Neural crest cell (in vitro differentiated cells): ENCODE results near the gene KDELR1. TPM values are rescaled to one million over a fixed set of nuclear protein-coding genes. Genes with fewer than 3 reads are reported as not detected.
"Not testable (repeated sequence)": the region's sequence is repeated elsewhere in the genome, so short reads cannot be mapped to it uniquely, and the experiment has no call there.

Experiments
- DNase-seq: peaks from one replicate; pipeline ENCODE4 v3.0.0; 2021; ENCODE audit warnings: low read depth, mixed read lengths, low spot score
- H3K27ac Mint-ChIP-seq: one replicate; pipeline ENCODE4 v1.8.0; 2021; ENCODE audit warnings: mild to moderate bottlenecking, mixed read lengths; ENCODE audit not compliant: unreplicated experiment
- H3K27me3 Mint-ChIP-seq: 2 replicates; pipeline ENCODE4 v1.8.0; 2021; ENCODE audit warnings: low read depth, mild to moderate bottlenecking, mixed read lengths
- H3K36me3 Mint-ChIP-seq: 2 replicates; pipeline ENCODE4 v1.8.0; 2021; ENCODE audit warnings: low read depth, mild to moderate bottlenecking, mixed read lengths
- H3K4me1 Mint-ChIP-seq: 2 replicates; pipeline ENCODE4 v1.8.0; 2021; ENCODE audit warnings: mixed read lengths
- H3K4me3 Mint-ChIP-seq: one replicate; pipeline ENCODE4 v1.8.0; 2021; ENCODE audit warnings: mild to moderate bottlenecking, mixed read lengths
- H3K9me3 Mint-ChIP-seq: 2 replicates; pipeline ENCODE4 v1.8.0; 2021; ENCODE audit warnings: mixed read lengths
- total RNA-seq: library from RNA; stranded (reverse); gene quantifications from 2 replicates; pipeline ENCODE4 v1.2.1, GENCODE V29; 2021
- TF ChIP-seq, protein P1 (sequence below): fragments of 200-600 bp; sonication (generic); conservative IDR thresholded peaks from 2 replicates; pipeline ENCODE4 v1.5.0; 2021; ENCODE audit warnings: antibody characterized with exemption, mild to moderate bottlenecking

KDELR1 gene
- total RNA-seq, 1 donor from 2014 or later, result 172 TPM

- Mint-ChIP-seq H3K27ac (no peak within 1 kb of the TSS), H3K4me1 (peaks cover 31% of the 10 kb centered on the region), H3K36me3 (peaks cover 3% of the 10 kb centered on the region), H3K27me3 (peaks cover 59% of the 10 kb centered on the region), H3K4me3 (peak within 1 kb of the TSS; percentile 76), H3K9me3 (no peaks in the 10 kb centered on the region)
- DNase-seq, result peak; percentile 45
- TF ChIP-seq, protein P1, sequence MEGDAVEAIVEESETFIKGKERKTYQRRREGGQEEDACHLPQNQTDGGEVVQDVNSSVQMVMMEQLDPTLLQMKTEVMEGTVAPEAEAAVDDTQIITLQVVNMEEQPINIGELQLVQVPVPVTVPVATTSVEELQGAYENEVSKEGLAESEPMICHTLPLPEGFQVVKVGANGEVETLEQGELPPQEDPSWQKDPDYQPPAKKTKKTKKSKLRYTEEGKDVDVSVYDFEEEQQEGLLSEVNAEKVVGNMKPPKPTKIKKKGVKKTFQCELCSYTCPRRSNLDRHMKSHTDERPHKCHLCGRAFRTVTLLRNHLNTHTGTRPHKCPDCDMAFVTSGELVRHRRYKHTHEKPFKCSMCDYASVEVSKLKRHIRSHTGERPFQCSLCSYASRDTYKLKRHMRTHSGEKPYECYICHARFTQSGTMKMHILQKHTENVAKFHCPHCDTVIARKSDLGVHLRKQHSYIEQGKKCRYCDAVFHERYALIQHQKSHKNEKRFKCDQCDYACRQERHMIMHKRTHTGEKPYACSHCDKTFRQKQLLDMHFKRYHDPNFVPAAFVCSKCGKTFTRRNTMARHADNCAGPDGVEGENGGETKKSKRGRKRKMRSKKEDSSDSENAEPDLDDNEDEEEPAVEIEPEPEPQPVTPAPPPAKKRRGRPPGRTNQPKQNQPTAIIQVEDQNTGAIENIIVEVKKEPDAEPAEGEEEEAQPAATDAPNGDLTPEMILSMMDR, result no peak
Observed at GRCh38 chr19:48393559-48394330, 2.4 kb upstream of the KDELR1 start, which contains the start of gene GRIN2D. TSS of gene GRIN2D (plus strand) at chr19:48393668. CDS start at chr19:48398393, 4,725 bp downstream.

DNA sequence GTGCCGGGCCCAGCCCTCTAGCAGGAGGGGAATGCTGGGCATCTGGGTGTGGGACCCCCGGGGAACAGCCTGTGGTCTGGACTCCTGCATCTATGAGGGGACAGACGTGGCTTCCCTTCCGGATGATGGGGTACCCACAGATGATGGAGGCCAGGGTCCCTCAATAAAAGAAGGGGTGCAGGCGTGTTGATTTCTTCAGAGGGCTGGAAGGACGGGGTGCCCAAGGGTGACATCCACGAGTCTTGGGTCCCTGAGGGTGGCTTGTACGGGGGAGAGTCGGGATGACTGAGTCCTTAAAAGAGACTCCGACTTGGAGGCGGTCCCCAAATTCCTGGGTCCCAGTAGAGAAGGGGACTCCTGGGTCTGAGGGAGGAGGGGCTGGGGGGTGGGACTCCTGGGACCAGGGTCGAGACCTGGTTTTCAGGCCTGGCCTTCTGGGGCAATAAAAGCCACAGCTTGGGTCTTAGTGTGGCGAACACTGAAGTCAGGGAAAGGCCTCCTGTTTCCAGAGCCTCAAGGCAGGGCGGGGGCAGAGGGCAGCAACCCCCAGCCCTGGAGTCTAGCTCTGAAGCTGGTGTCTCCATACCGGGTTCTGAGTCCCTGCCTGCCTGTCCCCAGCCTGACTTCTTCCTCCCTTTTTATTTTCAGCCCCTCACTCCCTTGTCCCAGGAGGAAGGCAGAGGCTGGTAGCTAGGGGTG is 1.7 kb upstream of the KDELR1 start:
- peaks cover 7% of the 10 kb centered on the region for H3K36me3 Mint-ChIP-seq
- H3K4me1 Mint-ChIP-seq, result peaks cover 38% of the 10 kb centered on the region

GRCh38 chr19:48392006-48392344 is 624 bp upstream of the KDELR1 start:
- Mint-ChIP-seq H3K4me3 (peak overlapping the region; percentile 94), H3K27me3 (peaks cover 47% of the 10 kb centered on the region), H3K4me1 (peaks cover 30% of the 10 kb centered on the region)
- not testable (repeated sequence) for H3K9me3 Mint-ChIP-seq, H3K36me3 Mint-ChIP-seq, DNase-seq, H3K27ac Mint-ChIP-seq

More for the DNA sequence above, 1.7 kb upstream of the KDELR1 start:
- Mint-ChIP-seq H3K4me3 (peak overlapping the region; percentile 76), H3K9me3 (no peaks in the 10 kb centered on the region), H3K27ac (no peak overlapping the region), H3K27me3 (peaks cover 57% of the 10 kb centered on the region)
- TF ChIP-seq, protein P1, result no peak
- no peak for DNase-seq

DNA sequence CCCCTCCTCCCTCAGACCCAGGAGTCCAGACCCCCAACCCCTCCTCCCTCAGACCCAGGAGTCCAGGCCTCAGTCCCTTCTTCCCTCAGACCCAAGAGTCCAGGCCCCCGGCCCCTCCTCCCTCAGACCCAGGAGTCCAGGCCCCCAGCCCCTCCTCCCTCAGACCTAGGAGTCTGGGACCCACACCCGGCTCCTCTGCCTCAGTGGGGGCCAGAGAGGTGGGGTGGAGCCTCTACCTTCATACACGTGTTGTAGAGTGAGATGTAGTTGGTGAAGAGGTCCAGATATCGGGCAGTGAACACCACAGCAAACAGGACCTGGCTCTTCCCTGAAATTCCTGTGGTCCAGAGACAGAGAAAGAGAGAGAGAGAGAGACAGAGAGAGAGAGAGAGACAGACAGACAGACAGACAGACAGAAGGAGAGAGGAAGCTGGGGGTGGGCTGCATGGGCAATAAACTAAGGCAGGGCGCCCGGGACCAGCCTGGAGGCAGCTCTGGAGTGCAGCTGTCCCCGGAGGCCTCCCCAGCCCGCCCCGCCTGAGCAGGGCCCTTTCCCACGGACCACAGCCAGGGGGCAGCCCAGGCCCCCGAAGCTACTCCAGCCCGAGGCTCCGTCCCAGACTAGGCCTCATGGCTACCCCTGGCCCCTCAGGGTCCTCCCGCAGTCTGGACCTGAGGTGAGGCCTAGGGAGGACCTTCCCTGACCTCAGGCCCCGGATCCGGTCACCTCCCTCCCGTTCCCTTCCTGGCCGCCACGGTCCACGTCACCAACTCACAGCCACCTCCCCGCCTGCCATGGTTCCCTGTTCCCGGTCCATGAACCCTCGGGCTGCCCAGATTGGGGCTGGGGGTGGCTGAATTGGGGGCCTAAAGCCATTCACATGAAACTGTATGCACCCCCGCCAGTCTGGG is 907 bp downstream of the KDELR1 start:
- peaks cover 7% of the 10 kb centered on the region for H3K36me3 Mint-ChIP-seq
- H3K4me3 Mint-ChIP-seq, result peak overlapping the region; percentile 94
- peak overlapping the region; percentile 96 for H3K27ac Mint-ChIP-seq
- TF ChIP-seq, protein P1, result peak; percentile 70
- H3K27me3 Mint-ChIP-seq, result peaks cover 31% of the 10 kb centered on the region
- DNase-seq, result peak; percentile 65
- peaks cover 30% of the 10 kb centered on the region for H3K4me1 Mint-ChIP-seq
- H3K9me3 Mint-ChIP-seq, result no peaks in the 10 kb centered on the region

DNA sequence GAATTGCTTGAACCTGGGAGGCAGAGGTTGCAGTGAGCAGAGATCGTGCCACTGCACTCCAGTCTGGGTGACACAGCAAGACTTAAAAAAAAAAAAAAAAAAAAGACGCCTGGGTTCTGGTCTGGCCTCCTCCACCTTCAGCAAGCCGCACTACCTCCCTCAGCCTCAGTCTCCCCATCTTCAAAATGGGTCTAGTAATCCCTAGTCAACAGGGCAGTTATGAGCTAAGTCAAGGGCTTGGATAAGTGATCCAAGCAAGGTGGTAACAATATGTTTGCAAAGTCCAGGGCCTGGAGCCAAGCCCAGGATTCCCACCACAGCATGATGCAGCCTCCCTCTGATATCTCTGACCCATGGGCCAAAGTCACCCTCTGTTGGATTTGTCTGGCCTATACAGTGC is 4.4 kb downstream of the KDELR1 start:
- TF ChIP-seq, protein P1, result no peak

More for the DNA sequence above, 4.4 kb downstream of the KDELR1 start:
- Mint-ChIP-seq H3K9me3 (no peaks in the 10 kb centered on the region), H3K27ac (no peak overlapping the region), H3K4me1 (peaks cover 20% of the 10 kb centered on the region), H3K36me3 (peaks cover 15% of the 10 kb centered on the region), H3K27me3 (peaks cover 5% of the 10 kb centered on the region), H3K4me3 (no peak overlapping the region)
- no peak for DNase-seq
